GM12891 (cell line): Measurements from ENCODE around the gene GP1BB.
"Not testable (repeated sequence)": the region's sequence is repeated elsewhere in the genome, so short reads cannot be mapped to it uniquely, and the experiment has no call there.

Source experiments
- DNase-seq: peaks from one replicate; pipeline ENCODE4 v3.0.0; 2011; ENCODE audit warnings: low spot score; ENCODE audit not compliant: insufficient read length
- FAIRE-seq: peaks from 2 replicates; lab custom pipeline; 2011; peaks lifted over from hg19 to GRCh38; lab: Jason Lieb, UNC
- PAX5 ChIP-seq: IDR thresholded peaks from 2 replicates; pipeline ENCODE4 v1.6.1; 2011; ENCODE audit warnings: low read length, moderate library complexity, mild to moderate bottlenecking; ENCODE audit not compliant: insufficient read depth, severe bottlenecking
- POLR2A ChIP-seq: IDR thresholded peaks from 2 replicates; pipeline ENCODE4 v1.6.1; 2011; ENCODE audit warnings: low read depth, low read length, control low read depth
- POLR2AphosphoS5 ChIP-seq: IDR thresholded peaks from 2 replicates; pipeline ENCODE4 v1.6.1; 2011; ENCODE audit warnings: low read depth, low read length, control low read depth
- POU2F2 ChIP-seq: IDR thresholded peaks from 2 replicates; pipeline ENCODE4 v1.6.1; 2011; ENCODE audit warnings: low read depth, mild to moderate bottlenecking, control low read depth, low read length, moderate library complexity
- SPI1 ChIP-seq: IDR thresholded peaks from 2 replicates; pipeline ENCODE4 v1.6.1; 2011; ENCODE audit warnings: low read depth, low read length, control low read depth
- TAF1 ChIP-seq: IDR thresholded peaks from 2 replicates; pipeline ENCODE4 v1.6.1; 2011; ENCODE audit warnings: low read depth, low read length, control low read depth

The GP1BB gene

GRCh38 chr22:19693981-19694670 lies 29.2 kb upstream of the GP1BB start:
- no peak for DNase-seq
- FAIRE-seq: no peak
- TF ChIP-seq POLR2A (no peak), TAF1 (no peak), SPI1 (no peak), POU2F2 (no peak), PAX5 (no peak), POLR2AphosphoS5 (no peak)

GRCh38 chr22:19694696-19695095 lies 28.6 kb upstream of the GP1BB start:
- TF ChIP-seq POU2F2: no peak
- TF ChIP-seq PAX5: no peak
- no peak for TF ChIP-seq POLR2A
- no peak for TF ChIP-seq TAF1
- no peak for TF ChIP-seq SPI1
- no peak for TF ChIP-seq POLR2AphosphoS5
- no peak for FAIRE-seq
- no peak for DNase-seq

- TF ChIP-seq POLR2A (no peak), POLR2AphosphoS5 (no peak), PAX5 (no peak), TAF1 (no peak), POU2F2 (no peak)
- FAIRE-seq (no peak), DNase-seq (no peak)
Observed at GRCh38 chr22:19696504-19697276, 26.6 kb upstream of the GP1BB start.

GRCh38 chr22:19697871-19698270 lies 25.5 kb upstream of the GP1BB start:
- FAIRE-seq, DNase-seq: not testable (repeated sequence)

GRCh38 chr22:19700790-19701419 lies 22.4 kb upstream of the GP1BB start:
- no peak for TF ChIP-seq POU2F2
- no peak for TF ChIP-seq PAX5
- DNase-seq (no peak), FAIRE-seq (no peak)

GRCh38 chr22:19701420-19702145 lies 21.8 kb upstream of the GP1BB start:
- TF ChIP-seq POU2F2 (no peak), POLR2A (no peak), TAF1 (no peak), SPI1 (no peak), POLR2AphosphoS5 (no peak), PAX5 (no peak)
- DNase-seq (no peak), FAIRE-seq (no peak)

GRCh38 chr22:19703869-19704268 lies 19.5 kb upstream of the GP1BB start:
- FAIRE-seq (no peak), DNase-seq (no peak)
- TF ChIP-seq SPI1: no peak
- TF ChIP-seq TAF1: no peak
- no peak for TF ChIP-seq POLR2A
- TF ChIP-seq POLR2AphosphoS5: no peak
- TF ChIP-seq PAX5: no peak
- TF ChIP-seq POU2F2: no peak

- DNase-seq (no peak), FAIRE-seq (no peak)
- TF ChIP-seq POU2F2 (no peak), SPI1 (no peak), PAX5 (no peak), POLR2AphosphoS5 (no peak), TAF1 (no peak), POLR2A (no peak)
Observed at GRCh38 chr22:19704355-19705015, 18.9 kb upstream of the GP1BB start.

- FAIRE-seq (no peak), DNase-seq (peak; percentile 3)
- TF ChIP-seq POLR2AphosphoS5: no peak
Observed at GRCh38 chr22:19705181-19705934, 18.0 kb upstream of the GP1BB start.
